GM23248 (cell line): ENCODE measurements around the gene ARSG. TPM values are rescaled to one million over a fixed set of nuclear protein-coding genes. Genes with fewer than 3 reads are reported as not detected.

ENCODE experiments used
- DNase-seq: peaks from one replicate; pipeline ENCODE4 v3.0.0-alpha.2; 2015
- H2AFZ ChIP-seq: fragments of 200-600 bp; sonication (generic); 2 replicates; pipeline ENCODE4 v1.6.1; 2016; ENCODE audit warnings: antibody characterized with exemption
- H3F3A ChIP-seq: fragments of 200-600 bp; sonication (generic); 2 replicates; pipeline ENCODE4 v1.6.1; 2016; ENCODE audit warnings: mild to moderate bottlenecking, antibody characterized with exemption, mixed run types; ENCODE audit not compliant: insufficient read depth
- H3K27ac ChIP-seq: fragments of 200-600 bp; sonication (generic); 2 replicates; pipeline ENCODE4 v1.5.1; 2016; ENCODE audit warnings: mild to moderate bottlenecking
- H3K27me3 ChIP-seq: fragments of 200-600 bp; sonication (generic); replicated peaks from 2 replicates; pipeline ENCODE4 v1.6.1; 2016; ENCODE audit warnings: mild to moderate bottlenecking; ENCODE audit not compliant: insufficient read depth
- H3K36me3 ChIP-seq: fragments of 200-600 bp; sonication (generic); 2 replicates; pipeline ENCODE4 v1.6.1; 2016; ENCODE audit warnings: low read depth, mild to moderate bottlenecking
- H3K4me1 ChIP-seq: fragments of 200-600 bp; sonication (generic); 2 replicates; pipeline ENCODE4 v1.6.1; 2016; ENCODE audit warnings: mild to moderate bottlenecking; ENCODE audit not compliant: insufficient read depth
- H3K4me2 ChIP-seq: fragments of 200-600 bp; sonication (generic); one replicate; pipeline ENCODE4 v1.6.1; 2016; ENCODE audit warnings: mild to moderate bottlenecking; ENCODE audit not compliant: unreplicated experiment
- H3K4me3 ChIP-seq: fragments of 200-600 bp; sonication (generic); 2 replicates; pipeline ENCODE4 v1.5.1; 2016; ENCODE audit warnings: mild to moderate bottlenecking
- H3K79me2 ChIP-seq: fragments of 200-600 bp; sonication (generic); 2 replicates; pipeline ENCODE4 v1.6.1; 2016; ENCODE audit warnings: mild to moderate bottlenecking; ENCODE audit not compliant: insufficient read depth
- H3K9ac ChIP-seq: fragments of 200-600 bp; sonication (generic); 2 replicates; pipeline ENCODE4 v1.6.1; 2016; ENCODE audit warnings: mild to moderate bottlenecking
- H3K9me2 ChIP-seq: fragments of 200-600 bp; sonication (generic); 2 replicates; pipeline ENCODE4 v1.6.1; 2016; ENCODE audit warnings: mixed run types, mild to moderate bottlenecking, moderate library complexity; ENCODE audit not compliant: insufficient read depth
- H3K9me3 ChIP-seq: fragments of 200-600 bp; sonication (generic); one replicate; pipeline ENCODE4 v1.6.1; 2017; ENCODE audit warnings: low read depth
- H4K20me1 ChIP-seq: fragments of 200-600 bp; sonication (generic); 2 replicates; pipeline ENCODE4 v1.6.0; 2016; ENCODE audit not compliant: insufficient read depth
- EZH2 ChIP-seq: fragments of 200-600 bp; sonication (generic); IDR thresholded peaks from 2 replicates; pipeline ENCODE4 v1.6.1; 2018; ENCODE audit warnings: antibody characterized with exemption, mild to moderate bottlenecking; ENCODE audit not compliant: insufficient read depth, poor library complexity, severe bottlenecking
- EZH2phosphoT487 ChIP-seq: fragments of 200-600 bp; sonication (generic); IDR thresholded peaks from 2 replicates; pipeline ENCODE4 v1.6.1; 2018; ENCODE audit warnings: antibody characterized with exemption, moderate library complexity, mild to moderate bottlenecking, low read depth; ENCODE audit not compliant: insufficient read depth
- WGBS, 2 experiments: methylation state at CpG; one replicate each; pipeline ENCODE4 v1.1.6; 2015 to 2017; ENCODE audit warnings: low lambda C conversion rate in 2 of 2, low coverage in 1 of 2; ENCODE audit errors: missing lambda C conversion rate in 2 of 2; 5-methylcytosine and 5-hydroxymethylcytosine counted together
- in situ Hi-C: fragments of 300-500 bp; cut with MboI; formaldehyde crosslinking; loops from 2 replicates; pipeline ENCODE4 v1.15.0; 2020
- polyA plus RNA-seq: library from polyadenylated mRNA; unstranded; fragments of >200 nt; fragmentation: Nextera tagmentation; extraction: Ambion mirVana; gene quantifications from 2 replicates; pipeline ENCODE4 v1.2.1, GENCODE V29; 2016
- total RNA-seq: library from RNA; depleted of rRNA; stranded (reverse); fragments of >200 nt; shearing (Covaris generic); gene quantifications from 2 replicates; pipeline ENCODE4 v1.2.3, GENCODE V29; 2014

Gene ARSG
- total and polyA plus RNA-seq, 2 experiments from 2014 or later: 2.8 to 5.6 TPM

GRCh38 chr17:68384941-68385340, 93.6 kb downstream of the ARSG start:
- in situ Hi-C loops: no loop called here
- peak overlapping the region; percentile 98 for H3K27ac ChIP-seq
- H3F3A ChIP-seq: peaks cover 44% of the 10 kb centered on the region
- H3K4me2 ChIP-seq: peak overlapping the region; percentile 84
- no peaks in the 10 kb centered on the region for H3K36me3 ChIP-seq
- H3K4me3 ChIP-seq: no peak overlapping the region
- H3K4me1 ChIP-seq: peaks cover 45% of the 10 kb centered on the region
- H2AFZ ChIP-seq: no peak overlapping the region
- 86 to 90% methylated on average over 3 to 4 of the region's 4 CpGs for WGBS, 2 experiments
- no peak for DNase-seq
- no peaks in the 10 kb centered on the region for H3K9me2 ChIP-seq
- H3K27me3 ChIP-seq: no peaks in the 10 kb centered on the region
- no peaks in the 10 kb centered on the region for H4K20me1 ChIP-seq
- no peak for TF ChIP-seq EZH2phosphoT487
- no peak for TF ChIP-seq EZH2
- H3K9me3 ChIP-seq: no peaks in the 10 kb centered on the region
- peak overlapping the region; percentile 82 for H3K9ac ChIP-seq
- H3K79me2 ChIP-seq: no peaks in the 10 kb centered on the region

- no peak overlapping the region for H3K4me3 ChIP-seq
- no peaks in the 10 kb centered on the region for H4K20me1 ChIP-seq
- H3K79me2 ChIP-seq: no peaks in the 10 kb centered on the region
- no peaks in the 10 kb centered on the region for H3K9me3 ChIP-seq
- no peak overlapping the region for H3K4me2 ChIP-seq
- H3K9me2 ChIP-seq: no peaks in the 10 kb centered on the region
- H3K9ac ChIP-seq: no peak overlapping the region
- H2AFZ ChIP-seq: no peak overlapping the region
- no peak overlapping the region for H3K27ac ChIP-seq
- in situ Hi-C loops: no loop called here
- no peak for DNase-seq
- no peaks in the 10 kb centered on the region for H3K36me3 ChIP-seq
- peaks cover 39% of the 10 kb centered on the region for H3K4me1 ChIP-seq
- H3K27me3 ChIP-seq: no peaks in the 10 kb centered on the region
- H3F3A ChIP-seq: peaks cover 41% of the 10 kb centered on the region
- TF ChIP-seq EZH2phosphoT487 (no peak), EZH2 (no peak)
- 89 to 90% methylated on average over 6 to 8 of the region's 8 CpGs for WGBS, 2 experiments
Observed at GRCh38 chr17:68385490-68386215, 94.4 kb downstream of the ARSG start.

GRCh38 chr17:68387435-68388218, 96.3 kb downstream of the ARSG start:
- no peak overlapping the region for H3K4me2 ChIP-seq
- H3K4me1 ChIP-seq: peaks cover 33% of the 10 kb centered on the region
- no peaks in the 10 kb centered on the region for H3K79me2 ChIP-seq
- no peak for DNase-seq
- H3K9me3 ChIP-seq: no peaks in the 10 kb centered on the region
- no peak overlapping the region for H3K9ac ChIP-seq
- H3K27ac ChIP-seq: no peak overlapping the region
- H2AFZ ChIP-seq: no peak overlapping the region
- no peaks in the 10 kb centered on the region for H3K9me2 ChIP-seq
- TF ChIP-seq EZH2phosphoT487: no peak
- TF ChIP-seq EZH2: no peak
- 94 to 95% methylated on average over 6 of the region's 6 CpGs for WGBS, 2 experiments
- H3K36me3 ChIP-seq: no peaks in the 10 kb centered on the region
- H3K27me3 ChIP-seq: no peaks in the 10 kb centered on the region
- no peak overlapping the region for H3K4me3 ChIP-seq
- in situ Hi-C loops: no loop called here
- no peaks in the 10 kb centered on the region for H4K20me1 ChIP-seq
- peaks cover 25% of the 10 kb centered on the region for H3F3A ChIP-seq

- no peak for DNase-seq
- Histone ChIP-seq H3K79me2 (no peaks in the 10 kb centered on the region), H3K4me3 (no peak overlapping the region), H3K27me3 (no peaks in the 10 kb centered on the region), H3K9ac (no peak overlapping the region), H3K9me3 (no peaks in the 10 kb centered on the region), H3K27ac (no peak overlapping the region), H4K20me1 (no peaks in the 10 kb centered on the region), H3K4me1 (peaks cover 19% of the 10 kb centered on the region), H3K9me2 (no peaks in the 10 kb centered on the region), H3K4me2 (no peak overlapping the region), H2AFZ (no peak overlapping the region), H3K36me3 (no peaks in the 10 kb centered on the region), H3F3A (peaks cover 12% of the 10 kb centered on the region)
- in situ Hi-C loops: no loop called here
- TF ChIP-seq EZH2 (no peak), EZH2phosphoT487 (no peak)
- WGBS, 2 experiments: 83 to 88% methylated on average over 7 of the region's 7 CpGs
Observed at GRCh38 chr17:68389041-68389440, 97.7 kb downstream of the ARSG start.
